Coronary artery (tissue), 2 donors: ENCODE results near the gene GPR35.

Experiments used
- DNase-seq: peaks from one replicate; pipeline ENCODE4 v3.0.0-alpha.2; 2017; ENCODE audit warnings: low spot score
- H3K27ac ChIP-seq, 2 donors: fragments of 200-600 bp; sonication (generic); one replicate each; pipeline ENCODE4 v1.5.1; 2016 to 2019
- H3K4me3 ChIP-seq: fragments of 200-600 bp; sonication (generic); 2 replicates; pipeline ENCODE4 v1.5.1; 2016; ENCODE audit warnings: mild to moderate bottlenecking, moderate library complexity
- CTCF ChIP-seq: fragments of 200-600 bp; sonication (generic); IDR thresholded peaks from one replicate; pipeline ENCODE4 v1.5.1; 2019; ENCODE audit warnings: antibody characterized with exemption

GPR35 gene

DNA sequence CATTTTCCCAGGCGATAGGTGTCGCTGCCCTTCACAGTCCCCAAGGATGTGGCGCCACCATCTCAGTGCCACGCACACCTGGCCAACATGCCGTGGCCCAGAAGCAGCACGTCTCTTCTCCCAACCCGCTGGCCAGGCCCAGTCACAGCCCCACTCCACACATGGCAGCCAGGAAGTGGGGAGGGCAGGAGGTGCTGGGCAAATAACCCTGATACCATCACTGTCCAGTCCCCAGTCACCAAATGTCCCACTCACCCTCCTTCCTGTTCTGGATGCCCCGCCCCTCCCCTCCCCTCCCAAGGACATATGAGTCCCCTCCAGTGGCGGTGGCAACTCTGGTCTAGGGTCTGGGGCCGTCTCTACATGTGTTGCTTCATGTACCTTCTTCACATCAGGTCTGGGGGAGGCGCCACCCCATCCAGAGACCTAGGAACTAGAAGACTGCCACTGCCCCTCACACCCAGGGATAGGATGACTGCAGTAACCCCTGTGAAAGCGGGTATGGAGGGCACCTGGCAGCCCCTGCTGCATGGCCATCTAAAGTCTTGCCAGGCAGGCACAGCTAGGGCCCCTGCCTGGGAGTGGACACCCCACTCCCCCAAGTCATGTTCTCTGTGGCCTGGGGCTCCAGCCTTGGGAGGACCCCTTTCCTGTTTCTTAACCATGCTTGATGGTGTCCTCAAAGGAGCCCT lies 46.1 kb upstream of the GPR35 start:
- DNase-seq = no peak
- Histone ChIP-seq H3K27ac (peak overlapping the region; percentile 57 to 78), H3K4me3 (no peak overlapping the region)
- TF ChIP-seq CTCF = no peak

DNA sequence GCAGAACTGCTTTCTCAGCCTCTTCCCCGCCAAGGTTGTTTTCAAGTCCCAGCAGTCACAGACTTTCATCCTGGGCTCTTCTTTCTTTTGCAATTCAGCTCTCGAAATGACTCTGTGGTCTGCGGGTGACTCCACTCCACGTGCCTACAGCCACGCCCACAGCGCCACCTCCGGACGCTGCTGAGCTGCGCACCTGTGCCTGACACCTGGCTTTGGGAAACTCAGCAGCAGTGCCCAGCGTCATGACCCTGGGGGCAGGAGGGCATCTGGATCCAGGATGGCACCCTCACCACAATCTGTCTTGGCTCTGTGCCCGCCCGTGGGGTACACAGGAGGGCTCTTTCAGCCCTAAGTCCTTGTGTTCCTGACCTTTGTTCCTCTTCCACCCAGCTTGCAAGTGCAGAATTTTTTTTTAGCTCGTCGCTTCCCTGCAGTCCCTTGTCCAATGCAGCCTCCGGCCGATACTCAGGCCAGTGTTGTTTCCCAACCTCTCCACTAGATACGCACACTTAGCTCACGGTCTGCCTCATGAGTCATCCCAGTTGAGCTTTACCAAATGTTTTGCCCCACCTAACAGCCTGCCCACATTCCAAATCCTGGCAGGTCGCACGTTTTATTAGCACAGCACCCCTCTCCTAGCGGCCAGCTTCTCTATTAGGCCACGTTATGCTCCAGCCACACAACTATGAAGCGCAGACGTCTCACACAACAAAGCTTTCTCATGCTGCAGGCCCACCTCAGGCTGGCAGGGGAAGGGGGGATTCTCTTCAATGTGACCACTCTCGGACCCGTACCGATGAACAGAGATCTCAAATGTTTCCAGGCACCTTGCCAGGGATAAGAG lies 45.3 kb upstream of the GPR35 start:
- H3K27ac ChIP-seq = peak overlapping the region; percentile 57 to 81
- no peak for DNase-seq
- no peak for TF ChIP-seq CTCF
- H3K4me3 ChIP-seq = no peak overlapping the region

GRCh38 chr2:240581811-240582210 lies 43.5 kb upstream of the GPR35 start:
- no peak overlapping the region for H3K27ac ChIP-seq
- no peak for DNase-seq
- no peak overlapping the region for H3K4me3 ChIP-seq
- TF ChIP-seq CTCF = no peak

DNA sequence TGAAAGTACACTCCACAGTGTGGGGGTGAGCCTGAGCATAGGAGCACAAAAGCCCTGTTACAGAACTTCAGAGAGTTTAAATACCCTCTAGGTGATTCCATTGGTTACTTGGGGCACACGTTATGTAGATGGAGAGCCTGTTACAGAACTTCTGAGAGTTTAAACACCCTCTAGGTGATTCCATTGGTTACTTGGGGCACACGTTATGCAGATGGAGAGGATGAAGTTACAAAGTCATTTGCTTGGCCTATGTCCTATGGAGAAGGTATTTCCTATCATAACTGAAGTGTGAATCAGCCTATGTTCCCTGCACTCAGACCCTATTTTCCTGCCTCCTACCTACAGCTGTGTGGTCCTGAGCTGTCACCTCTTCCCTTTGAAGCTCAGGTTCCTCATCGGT lies 42.5 kb upstream of the GPR35 start:
- no peak for DNase-seq
- no peak for TF ChIP-seq CTCF
- Histone ChIP-seq H3K27ac (no peak overlapping the region), H3K4me3 (no peak overlapping the region)

GRCh38 chr2:240583774-240584173 lies 41.5 kb upstream of the GPR35 start:
- no peak overlapping the region for H3K27ac ChIP-seq
- no peak for TF ChIP-seq CTCF
- DNase-seq = no peak
- H3K4me3 ChIP-seq = no peak overlapping the region

DNA sequence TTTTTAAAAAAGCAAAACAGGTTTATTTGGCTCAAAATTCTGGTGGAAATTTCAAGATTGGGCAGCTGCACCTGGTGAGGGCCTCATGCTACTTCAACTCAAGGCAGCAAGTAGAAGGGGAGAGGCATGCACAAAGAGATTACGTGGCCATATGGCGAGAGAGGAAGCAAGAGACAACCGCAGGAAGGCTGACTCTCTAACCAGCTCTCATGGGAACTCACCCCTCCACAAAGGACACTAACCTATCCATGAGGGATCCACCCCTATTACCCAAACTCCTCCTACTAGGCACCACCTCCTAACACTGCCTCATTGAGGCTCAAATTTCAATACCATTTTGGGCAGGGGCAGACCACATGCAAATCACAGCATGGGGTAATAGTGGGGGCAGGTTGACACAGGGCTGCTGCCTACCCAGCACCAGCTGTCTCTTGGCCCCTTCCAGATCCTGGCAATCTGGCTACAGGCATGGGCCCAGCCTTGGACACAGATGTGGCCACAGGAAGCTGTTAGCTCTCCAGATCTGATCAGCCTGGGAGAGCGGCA lies 40.7 kb upstream of the GPR35 start:
- no peak for TF ChIP-seq CTCF
- no peak overlapping the region for H3K27ac ChIP-seq
- no peak overlapping the region for H3K4me3 ChIP-seq
- DNase-seq = no peak
